ENCODE measurements around the gene KIRREL3.

DNA sequence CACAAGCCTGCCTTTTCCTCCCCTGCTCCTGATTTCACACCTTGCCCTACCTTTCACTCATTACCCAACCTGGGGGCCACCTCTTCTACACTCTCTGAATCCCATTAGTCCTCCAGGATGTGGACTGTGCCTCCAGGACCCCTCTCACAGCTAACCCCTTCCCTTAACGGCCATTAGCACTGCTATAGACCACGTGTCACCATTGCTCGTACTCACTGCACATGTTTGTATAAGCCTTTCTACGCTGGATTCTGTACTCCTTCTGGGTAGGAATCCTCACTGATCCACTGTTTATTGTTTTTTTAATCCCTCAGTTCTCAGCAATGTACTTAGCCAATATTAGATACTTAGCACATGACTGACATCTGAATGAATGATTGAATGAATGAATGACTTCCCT lies 40.9 kb downstream of the KIRREL3 start:
- TF ChIP-seq, protein P1, sequence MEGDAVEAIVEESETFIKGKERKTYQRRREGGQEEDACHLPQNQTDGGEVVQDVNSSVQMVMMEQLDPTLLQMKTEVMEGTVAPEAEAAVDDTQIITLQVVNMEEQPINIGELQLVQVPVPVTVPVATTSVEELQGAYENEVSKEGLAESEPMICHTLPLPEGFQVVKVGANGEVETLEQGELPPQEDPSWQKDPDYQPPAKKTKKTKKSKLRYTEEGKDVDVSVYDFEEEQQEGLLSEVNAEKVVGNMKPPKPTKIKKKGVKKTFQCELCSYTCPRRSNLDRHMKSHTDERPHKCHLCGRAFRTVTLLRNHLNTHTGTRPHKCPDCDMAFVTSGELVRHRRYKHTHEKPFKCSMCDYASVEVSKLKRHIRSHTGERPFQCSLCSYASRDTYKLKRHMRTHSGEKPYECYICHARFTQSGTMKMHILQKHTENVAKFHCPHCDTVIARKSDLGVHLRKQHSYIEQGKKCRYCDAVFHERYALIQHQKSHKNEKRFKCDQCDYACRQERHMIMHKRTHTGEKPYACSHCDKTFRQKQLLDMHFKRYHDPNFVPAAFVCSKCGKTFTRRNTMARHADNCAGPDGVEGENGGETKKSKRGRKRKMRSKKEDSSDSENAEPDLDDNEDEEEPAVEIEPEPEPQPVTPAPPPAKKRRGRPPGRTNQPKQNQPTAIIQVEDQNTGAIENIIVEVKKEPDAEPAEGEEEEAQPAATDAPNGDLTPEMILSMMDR (conservative IDR thresholded peaks at IDR 0.05), result no peak
- no peak for TF ChIP-seq ZFX (IDR thresholded peaks at IDR 0.05)
